GM13977 (cell line): ENCODE results near the gene PLSCR4.

Source experiments
- DNase-seq: peaks from one replicate; pipeline ENCODE4 v3.0.0; 2012; ENCODE audit warnings: low spot score
- in situ Hi-C: fragments of 300-500 bp; cut with MboI; formaldehyde crosslinking; loops from one replicate; pipeline ENCODE4 v1.12.0; 2022; ENCODE audit warnings: low sequenced_read_pairs, low pct_unique_long_range_greater_than_20kb, mixed read lengths, inconsistent platforms; ENCODE audit not compliant: unreplicated experiment
- TF ChIP-seq, protein P1 (sequence below): IDR thresholded peaks from 2 replicates; pipeline ENCODE4 v1.5.1; 2012; ENCODE audit warnings: mild to moderate bottlenecking, control low read depth; ENCODE audit not compliant: insufficient read depth; ENCODE audit errors: extremely low read depth, missing control alignments

Gene PLSCR4

DNA sequence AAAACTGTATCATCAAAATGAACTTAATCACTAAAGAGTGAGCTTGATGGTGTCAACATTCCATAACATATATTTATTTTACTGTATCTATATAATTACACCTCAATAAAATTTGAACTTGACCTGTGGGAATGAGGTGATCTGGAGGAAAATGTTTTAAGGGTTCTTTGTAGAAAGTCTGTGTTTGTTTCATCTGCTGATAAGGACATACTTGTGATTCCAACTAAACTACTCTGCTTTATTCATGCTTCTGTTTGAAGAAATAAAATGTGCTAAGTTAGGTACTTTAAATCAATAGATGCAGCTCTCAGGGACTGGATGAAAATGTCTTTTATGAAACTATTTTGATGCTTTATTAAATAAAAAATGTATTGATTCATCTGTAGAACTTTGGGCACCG, 78.3 kb downstream of the PLSCR4 start:
- TF ChIP-seq, protein P1, sequence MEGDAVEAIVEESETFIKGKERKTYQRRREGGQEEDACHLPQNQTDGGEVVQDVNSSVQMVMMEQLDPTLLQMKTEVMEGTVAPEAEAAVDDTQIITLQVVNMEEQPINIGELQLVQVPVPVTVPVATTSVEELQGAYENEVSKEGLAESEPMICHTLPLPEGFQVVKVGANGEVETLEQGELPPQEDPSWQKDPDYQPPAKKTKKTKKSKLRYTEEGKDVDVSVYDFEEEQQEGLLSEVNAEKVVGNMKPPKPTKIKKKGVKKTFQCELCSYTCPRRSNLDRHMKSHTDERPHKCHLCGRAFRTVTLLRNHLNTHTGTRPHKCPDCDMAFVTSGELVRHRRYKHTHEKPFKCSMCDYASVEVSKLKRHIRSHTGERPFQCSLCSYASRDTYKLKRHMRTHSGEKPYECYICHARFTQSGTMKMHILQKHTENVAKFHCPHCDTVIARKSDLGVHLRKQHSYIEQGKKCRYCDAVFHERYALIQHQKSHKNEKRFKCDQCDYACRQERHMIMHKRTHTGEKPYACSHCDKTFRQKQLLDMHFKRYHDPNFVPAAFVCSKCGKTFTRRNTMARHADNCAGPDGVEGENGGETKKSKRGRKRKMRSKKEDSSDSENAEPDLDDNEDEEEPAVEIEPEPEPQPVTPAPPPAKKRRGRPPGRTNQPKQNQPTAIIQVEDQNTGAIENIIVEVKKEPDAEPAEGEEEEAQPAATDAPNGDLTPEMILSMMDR: no peak
- DNase-seq: no peak
- in situ Hi-C loops: no loop called here

- in situ Hi-C loops: no loop called here
- TF ChIP-seq, protein P1: no peak
- DNase-seq: no peak
Observed at GRCh38 chr3:146170591-146170990, 80.3 kb downstream of the PLSCR4 start.

DNA sequence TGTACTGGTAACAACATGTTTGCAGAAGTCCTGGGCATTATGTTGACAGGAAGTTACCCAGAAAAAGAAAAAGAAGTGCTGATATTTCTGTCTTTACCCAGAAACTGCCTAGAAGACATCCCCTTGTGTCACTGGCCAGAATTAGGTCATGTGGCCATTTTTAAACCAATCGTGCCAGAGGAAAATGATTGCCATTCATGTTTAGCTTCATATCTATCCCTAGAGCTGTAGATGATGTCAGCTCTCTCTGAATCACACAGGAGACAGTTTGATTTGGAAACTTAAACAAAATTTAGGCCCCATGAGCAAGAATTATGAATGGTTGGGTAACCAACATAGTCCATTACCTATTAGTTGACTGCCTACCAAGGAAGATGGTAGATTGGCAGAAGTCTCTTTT, 81.0 kb downstream of the PLSCR4 start:
- TF ChIP-seq, protein P1: no peak
- no peak for DNase-seq
- in situ Hi-C loops: no loop called here

GRCh38 chr3:146166826-146167225, 84.1 kb downstream of the PLSCR4 start:
- in situ Hi-C loops: no loop called here
- TF ChIP-seq, protein P1: no peak
- no peak for DNase-seq

GRCh38 chr3:146166415-146166821, 84.5 kb downstream of the PLSCR4 start:
- DNase-seq: no peak
- TF ChIP-seq, protein P1: no peak
- in situ Hi-C loops: no loop called here

DNA sequence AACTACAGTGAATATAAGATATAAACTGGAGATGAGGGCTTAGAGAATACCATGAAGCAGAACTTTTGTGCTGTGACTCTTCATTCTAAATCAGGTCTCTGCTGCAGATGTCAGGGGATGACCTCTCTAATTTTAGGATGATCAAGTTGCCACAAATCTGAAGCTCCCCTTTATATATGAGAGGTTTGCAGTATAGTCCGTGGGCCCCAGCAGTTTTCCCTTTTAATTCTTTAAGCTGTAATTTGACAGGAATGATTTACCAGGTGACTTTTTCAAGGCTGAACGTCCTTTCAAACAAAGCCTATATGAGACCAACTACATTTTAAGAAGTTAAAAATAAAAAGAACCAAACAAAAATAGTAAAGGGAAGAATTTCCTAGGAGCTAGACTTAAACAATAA, 85.0 kb downstream of the PLSCR4 start:
- TF ChIP-seq, protein P1: no peak
- in situ Hi-C loops: no loop called here
- DNase-seq: no peak

- no peak for DNase-seq
- TF ChIP-seq, protein P1: no peak
- in situ Hi-C loops: no loop called here
Observed at GRCh38 chr3:146164971-146165769, 85.7 kb downstream of the PLSCR4 start.
